GM21381 (cell line): ENCODE results near the gene CTNNA3.

ENCODE experiments used
- ATAC-seq: cut with Tn5 transposase; IDR thresholded peaks from one replicate; pipeline ENCODE4 v1.9.1; 2021; ENCODE audit warnings: mild to moderate bottlenecking, moderate library complexity; ENCODE audit not compliant: unreplicated experiment

The CTNNA3 gene

GRCh38 chr10:65910209-65910608 lies 1785.8 kb downstream of the CTNNA3 start:
- ATAC-seq, result no peak

- ATAC-seq, result no peak
Measured at GRCh38 chr10:65907199-65907712, 1788.7 kb downstream of the CTNNA3 start.

- no peak for ATAC-seq
Measured at GRCh38 chr10:65903620-65904019, 1792.4 kb downstream of the CTNNA3 start.

- no peak for ATAC-seq
Measured at GRCh38 chr10:65900271-65900670, 1795.7 kb downstream of the CTNNA3 start.

GRCh38 chr10:65898055-65898454 lies 1797.9 kb downstream of the CTNNA3 start:
- no peak for ATAC-seq

GRCh38 chr10:65894961-65895360 lies 1801.0 kb downstream of the CTNNA3 start:
- no peak for ATAC-seq

GRCh38 chr10:65894379-65894778 lies 1801.6 kb downstream of the CTNNA3 start:
- ATAC-seq, result no peak

- ATAC-seq, result no peak
Measured at GRCh38 chr10:65893676-65894075, 1802.3 kb downstream of the CTNNA3 start.

- no peak for ATAC-seq
Measured at GRCh38 chr10:65892284-65892683, 1803.7 kb downstream of the CTNNA3 start.

GRCh38 chr10:65891073-65891981 lies 1804.7 kb downstream of the CTNNA3 start:
- no peak for ATAC-seq

GRCh38 chr10:65864529-65864928 lies 1831.5 kb downstream of the CTNNA3 start:
- ATAC-seq, result no peak

- ATAC-seq, result no peak
Measured at GRCh38 chr10:65864036-65864435, 1832.0 kb downstream of the CTNNA3 start.
